ENCODE measurements around the gene MST1.

Gene MST1

GRCh38 chr3:49706456-49707112 lies 17.3 kb upstream of the MST1 start:
- no peak for DNase-seq (ENCODE audit: low read depth)
- TF ChIP-seq CTCF (IDR thresholded peaks at IDR 0.05; ENCODE audit: insufficient read depth, low read depth, low read length, missing control alignments) = no peak
- H3K4me3 ChIP-seq (ENCODE audit: low read length) = no peak overlapping the region

- no peak for TF ChIP-seq CTCF (IDR thresholded peaks at IDR 0.05; ENCODE audit: insufficient read depth, low read depth, low read length, missing control alignments)
- no peak for DNase-seq (ENCODE audit: low read depth)
- H3K4me3 ChIP-seq (ENCODE audit: low read length) = no peak overlapping the region
Observed at GRCh38 chr3:49705390-49705960, 16.2 kb upstream of the MST1 start.

- no peak for TF ChIP-seq CTCF (IDR thresholded peaks at IDR 0.05; ENCODE audit: insufficient read depth, low read depth, low read length, missing control alignments)
- no peak overlapping the region for H3K4me3 ChIP-seq (ENCODE audit: low read length)
- no peak for DNase-seq (ENCODE audit: low read depth)
Observed at GRCh38 chr3:49704629-49705028, 15.4 kb upstream of the MST1 start.

- no peak overlapping the region for H3K4me3 ChIP-seq (ENCODE audit: low read length)
- no peak for DNase-seq (ENCODE audit: low read depth)
- no peak for TF ChIP-seq CTCF (IDR thresholded peaks at IDR 0.05; ENCODE audit: insufficient read depth, low read depth, low read length, missing control alignments)
Observed at GRCh38 chr3:49703956-49704355, 14.7 kb upstream of the MST1 start.

- DNase-seq (ENCODE audit: low read depth) = peak; percentile 73
- no peak overlapping the region for H3K4me3 ChIP-seq (ENCODE audit: low read length)
- peak; percentile 91 for TF ChIP-seq CTCF (IDR thresholded peaks at IDR 0.05; ENCODE audit: insufficient read depth, low read depth, low read length, missing control alignments)
Observed at GRCh38 chr3:49703443-49703927, 14.2 kb upstream of the MST1 start.

GRCh38 chr3:49702672-49703071 lies 13.4 kb upstream of the MST1 start:
- H3K4me3 ChIP-seq (ENCODE audit: low read length) = no peak overlapping the region
- no peak for DNase-seq (ENCODE audit: low read depth)
- TF ChIP-seq CTCF (IDR thresholded peaks at IDR 0.05; ENCODE audit: insufficient read depth, low read depth, low read length, missing control alignments) = no peak

Measured in epithelial cell of esophagus (primary cell).